H1 (cell line): ENCODE results near the gene PIGM. TPM values are rescaled to one million over a fixed set of nuclear protein-coding genes. Genes with fewer than 3 reads are reported as not detected.

Experiments
- ASH2L ChIP-seq: fragments of 200-600, 300-600 bp; sonication (generic); IDR thresholded peaks from one replicate; pipeline ENCODE4 v1.7.1; 2017; ENCODE audit warnings: low read length
- ATF3 ChIP-seq: IDR thresholded peaks from 2 replicates; pipeline ENCODE4 v1.6.1; 2011; ENCODE audit warnings: low read depth, mild to moderate bottlenecking, low read length; ENCODE audit not compliant: insufficient read depth
- CHD7 ChIP-seq: fragments of 300-600 bp; sonication (generic); IDR thresholded peaks from 2 replicates; pipeline ENCODE4 v1.7.1; 2012; ENCODE audit warnings: low read length, moderate library complexity, mild to moderate bottlenecking, inconsistent platforms; ENCODE audit not compliant: insufficient replicate concordance
- EP300 ChIP-seq, 2 experiments: IDR thresholded peaks; 1 replicate in 1 of 2; 2 replicates in 1 of 2; pipeline ENCODE4 v1.6.1; 2011 to 2012; ENCODE audit warnings: low read depth in 2 of 2, low read length in 2 of 2, mild to moderate bottlenecking in 2 of 2, borderline replicate concordance in 1 of 2, inconsistent platforms in 1 of 2, moderate library complexity in 1 of 2
- HDAC6 ChIP-seq: IDR thresholded peaks from one replicate; pipeline ENCODE4 v1.7.1; 2012; ENCODE audit warnings: low read depth, mild to moderate bottlenecking, inconsistent platforms, low read length, moderate library complexity
- MAFK ChIP-seq: IDR thresholded peaks from 2 replicates; pipeline ENCODE4 v1.6.1; 2012; ENCODE audit warnings: low read depth, mild to moderate bottlenecking, improper control_type of control experiment, low read length
- NRF1 ChIP-seq: IDR thresholded peaks from 2 replicates; pipeline ENCODE4 v1.6.1; 2011; ENCODE audit warnings: mild to moderate bottlenecking, low read depth, low read length, improper control_type of control experiment
- POLR2A ChIP-seq, 2 experiments: IDR thresholded peaks; 1 replicate in 1 of 2; 2 replicates in 1 of 2; pipeline ENCODE4 v1.6.1; 2011; ENCODE audit warnings: low read depth in 2 of 2, low read length in 2 of 2, mild to moderate bottlenecking in 2 of 2; ENCODE audit errors: control extremely low read depth in 1 of 2
- TAF1 ChIP-seq: IDR thresholded peaks from 2 replicates; pipeline ENCODE4 v1.6.1; 2011; ENCODE audit warnings: mild to moderate bottlenecking, low read depth, low read length
- polyA plus RNA-seq, 7 experiments: library from polyadenylated mRNA; depleted of rRNA in 3 of 7; stranded (reverse) in 5 of 7; unstranded in 2 of 7; fragments of >200 nt in 5 of 7; fragments of 200-250 nt in 2 of 7; gene quantifications; 1 replicate in 5 of 7; 2 replicates in 1 of 7; 4 replicates in 1 of 7; pipeline versions ENCODE4 v1.2.1 to v1.2.3, GENCODE V29; 2011 to 2013; ENCODE audit warnings: missing spikeins in 2 of 7, mixed read lengths in 2 of 7
- total RNA-seq: library from RNA; stranded (reverse); fragmentation: NEBNext Ultra II Directional; extraction: Animal tissue kit (Norgen Biotek cat#: 25700); gene quantifications from 2 replicates; pipeline ENCODE4 v1.2.1, GENCODE V29; 2021

Gene PIGM
- total and polyA plus RNA-seq, 2 of the 8 experiments (the other 6 are each of a cell fraction or from before 2014, with no cell fraction given) = 5.4 to 6.0 TPM

- TF ChIP-seq CHD7 (no peak), ATF3 (no peak), ASH2L (peak; percentile 83), TAF1 (peak; percentile 76; the same call in 1 of the 2 replicates), HDAC6 (no peak), EP300 (IDR thresholded peaks at IDR 0.05; ENCODE audit: borderline replicate concordance in 1 of 2, low read depth in 2 of 2, low read length in 2 of 2) (peak in 1 of 2 experiments; percentile 63; a peak in 1 of 3 replicates), POLR2A (IDR thresholded peaks at IDR 0.05; ENCODE audit: control extremely low read depth in 1 of 2, low read depth in 2 of 2, low read length in 2 of 2) (peak in 1 of 2 experiments; percentile 76; a peak in 2 of 3 replicates), NRF1 (no peak), MAFK (no peak)
Measured at GRCh38 chr1:160031365-160032164, at the start of gene PIGM (continued).
